K562 (cell line): Measurements from ENCODE around the gene RRAS. TPM values are rescaled to one million over a fixed set of nuclear protein-coding genes. Genes with fewer than 3 reads are reported as not detected.

ENCODE experiments used
- AFF1 ChIP-seq, 2 experiments: fragments of 450-650 bp; IDR thresholded peaks; 2 replicates each; pipeline ENCODE4 v1.6.1; 2018; ENCODE audit warnings: mild to moderate bottlenecking in 2 of 2, low read depth in 1 of 2; ENCODE audit not compliant: partially characterized antibody in 2 of 2
- BRD9 ChIP-seq: fragments of 450-650 bp; IDR thresholded peaks from 2 replicates; pipeline ENCODE4 v1.6.1; 2018; ENCODE audit warnings: low read depth; ENCODE audit not compliant: partially characterized antibody
- GATAD2A ChIP-seq: fragments of 450-650 bp; IDR thresholded peaks from 2 replicates; pipeline ENCODE4 v1.6.1; 2017
- HDAC6 ChIP-seq: IDR thresholded peaks from 2 replicates; pipeline ENCODE4 v1.6.1; 2012; ENCODE audit warnings: low read depth, mild to moderate bottlenecking, control low read depth, inconsistent platforms, low read length, moderate library complexity
- IRF1 ChIP-seq: sonication (generic); formaldehyde crosslinking; IDR thresholded peaks from 2 replicates; pipeline ENCODE4 v1.8.0; 2022; ENCODE audit warnings: missing genetic modification reagents, mild to moderate bottlenecking, borderline replicate concordance
- MAFK ChIP-seq: IDR thresholded peaks from 2 replicates; pipeline ENCODE4 v1.6.1; 2011; ENCODE audit warnings: low read length, improper control_type of control experiment
- MTA3 ChIP-seq: fragments of 450-650 bp; formaldehyde crosslinking; IDR thresholded peaks from 2 replicates; pipeline ENCODE4 v1.6.1; 2017; ENCODE audit warnings: mild to moderate bottlenecking, borderline replicate concordance
- PBX2 ChIP-seq, 2 experiments: IDR thresholded peaks in 1 of 2; conservative IDR thresholded peaks in 1 of 2; 2 replicates each; pipeline ENCODE4 v1.6.1; 2016; ENCODE audit warnings: low read depth in 2 of 2, mild to moderate bottlenecking in 1 of 2, missing compliant biosample characterization in 1 of 2, missing genetic modification characterization in 1 of 2, moderate library complexity in 1 of 2
- POLR3A ChIP-seq: IDR thresholded peaks from 2 replicates; pipeline ENCODE4 v1.6.1; 2011; ENCODE audit warnings: borderline replicate concordance, mild to moderate bottlenecking, moderate library complexity; ENCODE audit not compliant: insufficient read length, insufficient read depth; ENCODE audit errors: extremely low read depth
- PPARD ChIP-seq: fragments of 250-450 bp; sonication (Bioruptor Pico); IDR thresholded peaks from 2 replicates; pipeline ENCODE4 v1.8.0; 2022; ENCODE audit warnings: inconsistent platforms, mild to moderate bottlenecking, moderate library complexity
- RB1 ChIP-seq: fragments of 450-650 bp; IDR thresholded peaks from 2 replicates; pipeline ENCODE4 v1.6.1; 2017; ENCODE audit warnings: low read depth, mild to moderate bottlenecking
- RHOXF2B ChIP-seq: fragments of 250-450 bp; sonication (Bioruptor Pico); conservative IDR thresholded peaks from 2 replicates; pipeline ENCODE4 v1.5.1; 2021
- SFPQ ChIP-seq: fragments of 200-400 bp; formaldehyde crosslinking; IDR thresholded peaks from 2 replicates; pipeline ENCODE4 v1.6.1; 2017; ENCODE audit warnings: mild to moderate bottlenecking, low read depth, low read length, moderate library complexity
- SRSF9 ChIP-seq: fragments of 200-400 bp; formaldehyde crosslinking; IDR thresholded peaks from 2 replicates; pipeline ENCODE4 v1.6.1; 2017; ENCODE audit warnings: low read depth, low read length, borderline replicate concordance
- TAF7 ChIP-seq: fragments of 450-650 bp; IDR thresholded peaks from 2 replicates; pipeline ENCODE4 v1.6.1; 2016; ENCODE audit warnings: missing genetic modification characterization, missing compliant biosample characterization
- TAF9B ChIP-seq: fragments of 450-650 bp; IDR thresholded peaks from 2 replicates; pipeline ENCODE4 v1.6.1; 2018; ENCODE audit warnings: mild to moderate bottlenecking; ENCODE audit not compliant: partially characterized antibody
- polyA plus RNA-seq, 8 experiments: library from polyadenylated mRNA; depleted of rRNA in 4 of 8; stranded (reverse) in 5 of 8; unstranded in 3 of 8; fragments of >200 nt; fragmentation: Nextera tagmentation in 2 of 8; fragmentation: Illumina TruSeq in 1 of 8; extraction: Ambion mirVana in 2 of 8; extraction: Trizol in 1 of 8; gene quantifications; 2 replicates each; pipeline versions ENCODE4 v1.2.1 to v1.2.3, GENCODE V29; 2011 to 2014; ENCODE audit warnings: inconsistent platforms in 1 of 8, missing spikeins in 1 of 8
- total RNA-seq, 7 experiments: library from RNA; depleted of rRNA in 6 of 7; stranded (reverse); fragments of >200 nt in 6 of 7; fragmentation: Illumina TruSeq in 2 of 7; extraction: Trizol in 2 of 7; gene quantifications; 2 replicates each; pipeline versions ENCODE4 v1.2.1 to v1.2.3, GENCODE V29; 2011 to 2021; ENCODE audit warnings: low replicate concordance in 1 of 7

Gene RRAS
- total and polyA plus RNA-seq, 9 of the 15 experiments (the other 6 are each of a cell fraction or from before 2014, with no cell fraction given) = 0.70 to 17.3 (median 8.2) TPM

- TF ChIP-seq MAFK = no peak
- 0 out of 2 replicates have a peak, but pooled peaks have one; percentile 16 for TF ChIP-seq TAF7 (tag)
- TF ChIP-seq GATAD2A = no peak
- peak; percentile 58 for TF ChIP-seq TAF9B
- no peak for TF ChIP-seq RHOXF2B (CRISPR knock-in tag)
- no peak for TF ChIP-seq SFPQ
- no peak for TF ChIP-seq IRF1
- TF ChIP-seq BRD9 = no peak
- no peak for TF ChIP-seq POLR3A
- 0 out of 2 replicates have a peak, but pooled peaks have one; percentile 35 for TF ChIP-seq RB1
- TF ChIP-seq PPARD (CRISPR knock-in tag) = no peak
- no peak for TF ChIP-seq HDAC6
- TF ChIP-seq SRSF9 = no peak
- TF ChIP-seq AFF1 (IDR thresholded peaks at IDR 0.05; ENCODE audit: low read depth in 1 of 2, partially characterized antibody in 2 of 2) = peak; percentile 30 to 54
- peak; percentile 87; the same call in 1 of the 2 replicates for TF ChIP-seq MTA3
- no peak for TF ChIP-seq PBX2 (CRISPR knock-in tag; IDR thresholded peaks at IDR 0.05; ENCODE audit: low read depth)
- no peak for TF ChIP-seq PBX2 (tag; conservative IDR thresholded peaks at IDR 0.05; ENCODE audit: low read depth)
Observed at GRCh38 chr19:49590071-49590970, 49.6 kb downstream of the RRAS start (continued).
